ENCODE results near the gene TMA16. TPM values are rescaled to one million over a fixed set of nuclear protein-coding genes. Genes with fewer than 3 reads are reported as not detected.

TMA16 gene
- total RNA-seq, 5 donors from 2014 or later (not counting 1 experiment from before 2014, with no cell fraction given), result 9.6 to 23.1 (median 19.7) TPM

- ChIA-PET CTCF (no interaction called here), POLR2A (no interaction called here)
- WGBS (ENCODE audit: insufficient coverage), result no CpG with 5 or more reads among the region's 3 CpGs
- DNase-seq (no peak), ATAC-seq (replicated peaks in 1 of 4) (no peak)
- Mint-ChIP-seq H3K9me3 (no peaks in the 10 kb centered on the region), H3K4me1 (no peaks in the 10 kb centered on the region), H3K27me3 (peaks cover 7 to 11% of the 10 kb centered on the region in 2 donors), H3K27ac (no peak overlapping the region), H3K36me3 (no peaks in the 10 kb centered on the region), H3K4me3 (no peak overlapping the region)
- no peaks in the 10 kb centered on the region for H3K4me1 ChIP-seq (ENCODE audit: control insufficient read depth in 1 of 2, extremely low read depth in 1 of 2, insufficient read depth in 2 of 2, low read length in 2 of 2)
- no peak overlapping the region for H3K27ac ChIP-seq (ENCODE audit: low read length)
- no peaks in the 10 kb centered on the region for H3K36me3 ChIP-seq (ENCODE audit: control insufficient read depth in 2 of 2, extremely low read depth in 1 of 2, insufficient read depth in 1 of 2, low read length in 1 of 2)
- H3K27me3 ChIP-seq (replicated peaks in 1 of 2; ENCODE audit: control insufficient read depth in 2 of 2, extremely low read depth in 1 of 2, insufficient read depth in 2 of 2, low read length in 1 of 2), result peaks cover 3 to 12% of the 10 kb centered on the region in 2 experiments
- H3K9me3 ChIP-seq, result no peaks in the 10 kb centered on the region
- H3K4me3 ChIP-seq (ENCODE audit: control insufficient read depth in 1 of 2, extremely low read depth in 1 of 2, low read length in 1 of 2), result no peak overlapping the region
These were observed 24.1 kb upstream of the TMA16 start for GRCh38 chr4:163470391-163470790.

GRCh38 chr4:163473130-163473529, 21.4 kb upstream of the TMA16 start:
- WGBS (ENCODE audit: insufficient coverage), result 95% methylated on average over 6 of the region's 14 CpGs
- Histone ChIP-seq H3K27ac (ENCODE audit: low read length) (no peak overlapping the region), H3K9me3 (no peaks in the 10 kb centered on the region), H3K4me1 (ENCODE audit: control insufficient read depth in 1 of 2, extremely low read depth in 1 of 2, insufficient read depth in 2 of 2, low read length in 2 of 2) (no peaks in the 10 kb centered on the region), H3K36me3 (ENCODE audit: control insufficient read depth in 2 of 2, extremely low read depth in 1 of 2, insufficient read depth in 1 of 2, low read length in 1 of 2) (no peaks in the 10 kb centered on the region), H3K27me3 (replicated peaks in 1 of 2; ENCODE audit: control insufficient read depth in 2 of 2, extremely low read depth in 1 of 2, insufficient read depth in 2 of 2, low read length in 1 of 2) (peaks cover 2 to 10% of the 10 kb centered on the region in 2 experiments), H3K4me3 (ENCODE audit: control insufficient read depth in 1 of 2, extremely low read depth in 1 of 2, low read length in 1 of 2) (no peak overlapping the region)
- ChIA-PET POLR2A (no interaction called here), CTCF (no interaction called here)
- ATAC-seq (replicated peaks in 1 of 4) (no peak), DNase-seq (no peak)
- H3K9me3 Mint-ChIP-seq, result no peaks in the 10 kb centered on the region
- H3K27me3 Mint-ChIP-seq, result peaks cover 7 to 11% of the 10 kb centered on the region in 2 donors
- H3K27ac Mint-ChIP-seq, result no peak overlapping the region
- H3K36me3 Mint-ChIP-seq, result no peaks in the 10 kb centered on the region
- no peaks in the 10 kb centered on the region for H3K4me1 Mint-ChIP-seq
- no peak overlapping the region for H3K4me3 Mint-ChIP-seq

DNA sequence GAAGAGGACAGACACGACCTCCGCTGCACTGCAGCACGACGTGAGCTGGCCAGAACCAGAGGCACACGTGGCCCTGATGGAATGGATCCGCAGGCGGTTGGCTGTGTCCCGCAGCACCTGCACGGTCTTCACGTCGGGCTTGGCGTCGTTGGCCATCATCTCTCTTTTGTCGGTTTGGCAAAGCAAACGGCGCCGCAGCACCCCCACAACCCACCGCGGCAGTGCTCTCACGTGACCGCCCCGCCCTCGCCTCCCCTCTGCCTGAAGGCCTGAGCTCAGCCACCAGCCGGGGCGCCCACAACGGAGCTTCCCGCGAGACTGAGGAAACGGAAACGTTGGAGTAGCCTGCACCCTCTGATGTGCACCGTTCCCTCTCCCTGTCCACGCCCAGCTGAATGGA, 20.9 kb upstream of the TMA16 start, which contains the start of gene TKTL2:
TSS of gene TKTL2 (minus strand) at position 179 of the 400 bp plus-strand sequence. CDS start at position 159, 20 bp downstream.
- Histone ChIP-seq H3K27ac (ENCODE audit: low read length) (no peak within 1 kb of the TSS), H3K36me3 (ENCODE audit: control insufficient read depth in 2 of 2, extremely low read depth in 1 of 2, insufficient read depth in 1 of 2, low read length in 1 of 2) (no peaks in the 10 kb centered on the region), H3K27me3 (replicated peaks in 1 of 2; ENCODE audit: control insufficient read depth in 2 of 2, extremely low read depth in 1 of 2, insufficient read depth in 2 of 2, low read length in 1 of 2) (peaks cover 0 to 8% of the 10 kb centered on the region in 2 experiments), H3K4me1 (ENCODE audit: control insufficient read depth in 1 of 2, extremely low read depth in 1 of 2, insufficient read depth in 2 of 2, low read length in 2 of 2) (no peaks in the 10 kb centered on the region), H3K4me3 (ENCODE audit: control insufficient read depth in 1 of 2, extremely low read depth in 1 of 2, low read length in 1 of 2) (no peak within 1 kb of the TSS), H3K9me3 (no peaks in the 10 kb centered on the region)
- Mint-ChIP-seq H3K4me1 (no peaks in the 10 kb centered on the region), H3K27me3 (peaks cover 7 to 10% of the 10 kb centered on the region in 2 donors), H3K27ac (no peak within 1 kb of the TSS), H3K4me3 (no peak within 1 kb of the TSS), H3K9me3 (no peaks in the 10 kb centered on the region), H3K36me3 (no peaks in the 10 kb centered on the region)
- CTCF ChIA-PET, result no interaction called here
- DNase-seq (no peak), ATAC-seq (replicated peaks in 1 of 4) (no peak)
- POLR2A ChIA-PET, result no interaction called here
- WGBS (ENCODE audit: insufficient coverage), result 88% methylated on average over 30 of the region's 32 CpGs

DNA sequence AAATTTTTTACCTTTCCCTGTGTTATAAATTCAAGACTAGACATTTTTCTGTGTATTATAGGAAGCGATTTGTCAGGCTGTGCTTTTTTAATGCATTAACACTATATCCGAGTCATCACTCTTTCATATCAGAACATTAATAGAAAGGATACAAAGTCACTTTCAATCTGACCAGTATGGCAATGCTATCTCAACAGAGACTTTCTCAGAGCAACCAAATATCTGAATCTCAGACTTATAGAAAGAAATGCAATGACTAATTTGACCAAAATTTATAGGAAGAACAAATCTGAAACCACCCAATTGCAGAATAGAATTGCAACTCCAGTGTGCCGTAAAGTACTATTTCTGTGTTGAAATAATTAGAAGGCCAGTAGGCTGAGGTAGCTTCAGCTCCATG, 20.5 kb upstream of the TMA16 start:
- no peaks in the 10 kb centered on the region for H3K36me3 ChIP-seq (ENCODE audit: control insufficient read depth in 2 of 2, extremely low read depth in 1 of 2, insufficient read depth in 1 of 2, low read length in 1 of 2)
- ChIA-PET CTCF (no interaction called here), POLR2A (no interaction called here)
- no peak overlapping the region for H3K27ac Mint-ChIP-seq
- no peak overlapping the region for H3K4me3 ChIP-seq (ENCODE audit: control insufficient read depth in 1 of 2, extremely low read depth in 1 of 2, low read length in 1 of 2)
- H3K4me3 Mint-ChIP-seq, result no peak overlapping the region
- H3K27me3 ChIP-seq (replicated peaks in 1 of 2; ENCODE audit: control insufficient read depth in 2 of 2, extremely low read depth in 1 of 2, insufficient read depth in 2 of 2, low read length in 1 of 2), result peaks cover 0 to 8% of the 10 kb centered on the region in 2 experiments
- DNase-seq (no peak), ATAC-seq (replicated peaks in 1 of 4) (no peak)
- H3K36me3 Mint-ChIP-seq, result no peaks in the 10 kb centered on the region
- no peaks in the 10 kb centered on the region for H3K9me3 ChIP-seq
- no peak overlapping the region for H3K27ac ChIP-seq (ENCODE audit: low read length)
- no peaks in the 10 kb centered on the region for H3K4me1 Mint-ChIP-seq
- H3K27me3 Mint-ChIP-seq, result peaks cover 7 to 10% of the 10 kb centered on the region in 2 donors
- no CpG with 5 or more reads among the region's 3 CpGs for WGBS (ENCODE audit: insufficient coverage)
- no peaks in the 10 kb centered on the region for H3K4me1 ChIP-seq (ENCODE audit: control insufficient read depth in 1 of 2, extremely low read depth in 1 of 2, insufficient read depth in 2 of 2, low read length in 2 of 2)
- no peaks in the 10 kb centered on the region for H3K9me3 Mint-ChIP-seq

- no peaks in the 10 kb centered on the region for H3K4me1 Mint-ChIP-seq
- ChIA-PET CTCF (interaction anchor here in 1 of 2 donors (2.0 kb wide), 1 partner anchor 9 kb away, joined by 4 read pairs; no protein-coding TSS in a partner anchor), POLR2A (interaction anchor here in 1 of 2 donors (0.7 kb wide), 1 partner anchor 129 kb away, joined by 3 read pairs; no protein-coding TSS in a partner anchor)
- no peaks in the 10 kb centered on the region for H3K9me3 Mint-ChIP-seq
- no peak overlapping the region for H3K4me3 Mint-ChIP-seq
- H3K36me3 ChIP-seq (ENCODE audit: control insufficient read depth in 2 of 2, extremely low read depth in 1 of 2, insufficient read depth in 1 of 2, low read length in 1 of 2), result no peaks in the 10 kb centered on the region
- no peaks in the 10 kb centered on the region for H3K4me1 ChIP-seq (ENCODE audit: control insufficient read depth in 1 of 2, extremely low read depth in 1 of 2, insufficient read depth in 2 of 2, low read length in 2 of 2)
- peaks cover 6 to 13% of the 10 kb centered on the region in 2 donors for H3K27me3 Mint-ChIP-seq
- H3K4me3 ChIP-seq (ENCODE audit: control insufficient read depth in 1 of 2, extremely low read depth in 1 of 2, low read length in 1 of 2), result no peak overlapping the region
- no peak overlapping the region for H3K27ac ChIP-seq (ENCODE audit: low read length)
- ATAC-seq (replicated peaks in 1 of 4) (no peak), DNase-seq (no peak)
- H3K9me3 ChIP-seq, result no peaks in the 10 kb centered on the region
- no CpG with 5 or more reads among the region's 5 CpGs for WGBS (ENCODE audit: insufficient coverage)
- no peaks in the 10 kb centered on the region for H3K36me3 Mint-ChIP-seq
- no peak overlapping the region for H3K27ac Mint-ChIP-seq
- peaks cover 0 to 8% of the 10 kb centered on the region in 2 experiments for H3K27me3 ChIP-seq (replicated peaks in 1 of 2; ENCODE audit: control insufficient read depth in 2 of 2, extremely low read depth in 1 of 2, insufficient read depth in 2 of 2, low read length in 1 of 2)
These were observed 17.6 kb upstream of the TMA16 start for GRCh38 chr4:163476761-163477438.

DNA sequence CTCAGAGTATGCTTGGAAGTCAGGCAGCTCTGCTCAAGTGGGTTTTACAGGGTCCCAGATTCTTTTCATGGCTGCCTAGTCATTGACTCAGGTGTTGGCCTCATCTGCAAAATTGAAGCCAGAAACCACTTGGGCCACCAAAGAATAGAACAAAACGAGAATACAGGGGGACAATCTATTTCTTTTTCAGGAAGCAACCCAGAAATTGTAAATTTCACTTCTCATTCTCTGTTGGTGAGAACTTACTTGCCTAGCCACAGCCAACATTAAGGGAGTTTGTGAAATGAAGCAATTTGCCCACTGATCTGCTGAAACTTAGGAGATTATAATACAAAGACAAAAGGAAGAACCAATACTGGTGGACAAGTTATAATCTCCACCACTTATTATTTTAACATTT, 12.3 kb upstream of the TMA16 start:
- POLR2A ChIA-PET, result no interaction called here

More for the DNA sequence above, 12.3 kb upstream of the TMA16 start:
- CTCF ChIA-PET, result interaction anchor here in 1 of 2 donors (1.8 kb wide), 1 partner anchor 67 kb away, joined by 8 read pairs; no protein-coding TSS in a partner anchor
- no CpG with 5 or more reads among the region's 1 CpG for WGBS (ENCODE audit: insufficient coverage)
- Histone ChIP-seq H3K4me1 (ENCODE audit: control insufficient read depth in 1 of 2, extremely low read depth in 1 of 2, insufficient read depth in 2 of 2, low read length in 2 of 2) (no peaks in the 10 kb centered on the region), H3K9me3 (no peaks in the 10 kb centered on the region), H3K27ac (ENCODE audit: low read length) (no peak overlapping the region), H3K4me3 (ENCODE audit: control insufficient read depth in 1 of 2, extremely low read depth in 1 of 2, low read length in 1 of 2) (no peak overlapping the region), H3K27me3 (replicated peaks in 1 of 2; ENCODE audit: control insufficient read depth in 2 of 2, extremely low read depth in 1 of 2, insufficient read depth in 2 of 2, low read length in 1 of 2) (peaks cover 0 to 4% of the 10 kb centered on the region in 2 experiments), H3K36me3 (ENCODE audit: control insufficient read depth in 2 of 2, extremely low read depth in 1 of 2, insufficient read depth in 1 of 2, low read length in 1 of 2) (no peaks in the 10 kb centered on the region)
- Mint-ChIP-seq H3K9me3 (no peaks in the 10 kb centered on the region), H3K27ac (no peak overlapping the region), H3K4me3 (no peak overlapping the region), H3K4me1 (peaks cover 0 to 3% (median 0%) of the 10 kb centered on the region in 3 donors), H3K27me3 (peaks cover 3 to 7% of the 10 kb centered on the region in 2 donors), H3K36me3 (no peaks in the 10 kb centered on the region)
- DNase-seq, result no peak
- no peak for ATAC-seq (replicated peaks in 1 of 4)
